Activated CD4-positive, alpha-beta T cell treated with anti-CD3 and anti-CD28 coated beads, Interleukin-2, amount 10 ng/mL, durations not matched to agents 7 days and 5 days (primary cell): ENCODE measurements around the gene CDC14A. TPM values are rescaled to one million over a fixed set of nuclear protein-coding genes. Genes with fewer than 3 reads are reported as not detected.
A peak's percentile ranks its signal among the peaks of the same experiment; 100 is the strongest.

Source experiments
- CTCF ChIA-PET: fragments of 350-600 bp; sonication (Branson Sonifier 250); formaldehyde crosslinking; loops from one replicate; lab custom pipeline; 2021; ENCODE audit warnings: antibody characterized with exemption; lab: Charles Lee
- POLR2A ChIA-PET: fragments of 350-600 bp; sonication (Branson Sonifier 250); formaldehyde crosslinking; loops from one replicate; lab custom pipeline; 2021; ENCODE audit warnings: antibody characterized with exemption; lab: Charles Lee
- DNase-seq: peaks from one replicate; pipeline ENCODE4 v3.0.0-alpha.2; 2020
- H3K27ac Mint-ChIP-seq: one replicate; pipeline ENCODE4 v1.8.0; 2021; ENCODE audit warnings: mild to moderate bottlenecking, moderate library complexity, mixed read lengths
- H3K27me3 Mint-ChIP-seq: one replicate; pipeline ENCODE4 v1.8.0; 2021; ENCODE audit warnings: mixed read lengths
- H3K36me3 Mint-ChIP-seq: one replicate; pipeline ENCODE4 v1.8.0; 2021; ENCODE audit warnings: low read depth, mixed read lengths
- H3K4me1 Mint-ChIP-seq: one replicate; pipeline ENCODE4 v1.8.0; 2021; ENCODE audit warnings: mixed read lengths
- H3K4me3 Mint-ChIP-seq: one replicate; pipeline ENCODE4 v1.8.0; 2021; ENCODE audit warnings: mild to moderate bottlenecking, moderate library complexity, mixed read lengths
- H3K9me3 Mint-ChIP-seq: one replicate; pipeline ENCODE4 v1.8.0; 2021; ENCODE audit warnings: mixed read lengths
- total RNA-seq, 2 experiments: library from RNA; stranded (reverse); gene quantifications; one replicate each; pipeline ENCODE4 v1.2.3, GENCODE V29; 2021

Gene CDC14A
- total RNA-seq, 2 experiments from 2014 or later: 39.9 to 43.3 TPM

DNA sequence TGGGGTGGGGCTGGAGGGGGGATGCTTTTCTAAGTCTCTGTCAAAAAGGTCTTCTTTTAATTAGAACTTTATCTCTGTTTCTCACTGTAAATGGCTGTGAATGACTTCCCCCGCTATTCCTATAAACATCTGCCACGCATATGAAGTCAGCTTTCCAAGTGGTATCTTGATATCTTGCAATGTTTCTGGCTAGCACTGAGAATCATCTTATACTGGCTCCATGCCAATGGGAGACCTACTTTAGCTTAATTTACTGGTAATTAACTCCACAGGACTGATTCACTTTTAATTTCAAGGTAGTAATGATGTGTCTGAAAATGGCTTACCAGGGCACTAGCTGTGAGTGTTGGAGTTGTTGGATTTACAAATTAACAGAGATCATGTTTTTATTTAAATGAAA lies 190.0 kb downstream of the CDC14A start:
- Mint-ChIP-seq H3K4me3 (no peak overlapping the region), H3K27me3 (peaks cover 50% of the 10 kb centered on the region), H3K36me3 (no peaks in the 10 kb centered on the region), H3K9me3 (no peaks in the 10 kb centered on the region), H3K4me1 (peaks cover 4% of the 10 kb centered on the region), H3K27ac (no peak overlapping the region)
- DNase-seq: no peak
- POLR2A ChIA-PET: no interaction called here
- CTCF ChIA-PET: no interaction called here

DNA sequence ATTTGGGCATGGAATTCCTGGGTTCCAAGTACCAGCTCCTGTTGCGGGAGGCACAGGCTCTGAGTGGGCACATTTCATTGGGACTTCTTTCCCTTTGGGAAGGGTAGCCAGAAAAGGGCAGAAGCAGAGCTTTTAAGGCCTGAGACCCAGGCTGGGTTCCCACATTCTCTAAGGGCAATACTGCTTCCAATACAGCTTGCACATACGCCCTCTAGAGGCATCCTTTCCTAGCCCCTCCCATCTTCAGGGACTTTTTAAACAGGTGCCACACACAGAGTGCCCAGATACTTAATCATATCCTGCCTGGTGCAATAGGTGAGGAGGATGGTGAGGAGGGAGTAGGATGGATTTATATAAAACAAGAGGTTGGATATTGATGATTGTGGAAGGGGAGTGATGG lies 191.3 kb downstream of the CDC14A start:
- H3K27ac Mint-ChIP-seq: no peak overlapping the region
- peaks cover 3% of the 10 kb centered on the region for H3K4me1 Mint-ChIP-seq
- POLR2A ChIA-PET: no interaction called here
- H3K36me3 Mint-ChIP-seq: no peaks in the 10 kb centered on the region
- peaks cover 38% of the 10 kb centered on the region for H3K27me3 Mint-ChIP-seq
- peak; percentile 43 for DNase-seq
- H3K4me3 Mint-ChIP-seq: no peak overlapping the region
- CTCF ChIA-PET: interaction anchor here (0.8 to 1.2 kb wide), 6 partner anchors 10 to 324 kb away, joined by 3 to 7 read pairs (median 3); no protein-coding TSS in a partner anchor
- H3K9me3 Mint-ChIP-seq: no peaks in the 10 kb centered on the region

DNA sequence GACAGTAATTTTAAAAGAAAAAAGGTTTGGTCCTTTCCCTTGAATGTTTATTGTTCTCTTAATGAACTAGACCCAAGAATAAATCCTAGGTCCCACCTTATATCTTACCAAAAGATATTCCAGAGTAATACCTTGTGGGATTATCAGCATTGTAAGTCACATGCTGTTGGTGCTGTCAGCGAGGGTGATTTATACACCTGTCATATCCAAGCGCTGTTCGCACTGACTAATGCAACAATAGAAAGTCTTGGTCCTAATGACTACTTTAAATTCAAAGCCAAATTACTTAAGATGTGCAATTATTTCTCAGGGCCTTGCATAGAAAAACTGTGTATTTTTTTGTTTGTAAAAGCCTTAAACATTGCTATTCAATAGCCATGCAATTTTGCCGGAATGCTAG lies 192.5 kb downstream of the CDC14A start:
- no peaks in the 10 kb centered on the region for H3K4me1 Mint-ChIP-seq
- DNase-seq: no peak
- no peak overlapping the region for H3K27ac Mint-ChIP-seq
- no peak overlapping the region for H3K4me3 Mint-ChIP-seq
- H3K36me3 Mint-ChIP-seq: no peaks in the 10 kb centered on the region
- ChIA-PET POLR2A (no interaction called here), CTCF (no interaction called here)
- peaks cover 39% of the 10 kb centered on the region for H3K27me3 Mint-ChIP-seq
- H3K9me3 Mint-ChIP-seq: no peaks in the 10 kb centered on the region

DNA sequence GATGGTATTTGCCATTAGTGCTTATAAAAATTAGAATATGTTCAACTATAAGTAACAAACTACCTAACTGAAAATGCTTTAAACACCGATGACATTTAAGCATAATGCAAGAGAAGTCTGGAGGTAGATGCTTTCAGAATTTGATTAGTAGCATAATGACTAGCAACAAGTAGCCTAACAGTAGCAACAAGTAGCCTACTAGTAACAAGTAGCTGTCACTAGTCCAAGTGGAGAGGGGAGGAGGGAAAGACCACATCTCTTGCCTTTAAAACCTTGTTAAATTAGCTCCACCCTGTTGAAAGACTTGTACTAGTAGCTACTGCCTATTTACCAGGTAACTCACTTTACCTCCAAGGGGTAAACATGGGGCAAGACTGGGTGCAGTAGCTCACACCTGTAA lies 193.5 kb downstream of the CDC14A start:
- H3K27ac Mint-ChIP-seq: no peak overlapping the region
- H3K9me3 Mint-ChIP-seq: peaks cover 4% of the 10 kb centered on the region
- peaks cover 32% of the 10 kb centered on the region for H3K27me3 Mint-ChIP-seq
- no peak overlapping the region for H3K4me3 Mint-ChIP-seq
- POLR2A ChIA-PET: no interaction called here
- DNase-seq: no peak
- no peaks in the 10 kb centered on the region for H3K4me1 Mint-ChIP-seq
- no peaks in the 10 kb centered on the region for H3K36me3 Mint-ChIP-seq
- CTCF ChIA-PET: no interaction called here

DNA sequence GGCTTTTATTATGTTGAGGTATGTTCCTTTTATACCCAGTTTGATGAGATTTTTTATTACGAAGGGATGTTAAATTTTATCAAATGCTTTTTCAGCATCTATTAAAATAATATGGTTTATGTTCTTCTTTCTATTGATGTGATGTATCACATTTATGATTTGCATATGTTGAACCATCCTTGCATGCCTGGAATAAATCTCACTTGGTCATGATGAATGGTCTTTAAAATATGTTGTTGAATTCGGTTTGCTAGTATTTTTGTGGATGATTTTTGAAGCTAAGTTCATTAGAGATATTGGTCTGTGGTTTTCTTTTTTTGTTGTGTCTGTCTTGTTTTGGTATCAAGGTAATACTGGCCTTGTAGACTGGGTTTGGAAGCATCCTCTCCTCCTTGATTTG lies 199.7 kb downstream of the CDC14A start:
- ChIA-PET CTCF (no interaction called here), POLR2A (no interaction called here)
- no peak overlapping the region for H3K4me3 Mint-ChIP-seq
- peaks cover 35% of the 10 kb centered on the region for H3K9me3 Mint-ChIP-seq
- H3K27ac Mint-ChIP-seq: no peak overlapping the region
- DNase-seq: no peak
- H3K36me3 Mint-ChIP-seq: no peaks in the 10 kb centered on the region
- H3K4me1 Mint-ChIP-seq: no peaks in the 10 kb centered on the region
- H3K27me3 Mint-ChIP-seq: peaks cover 24% of the 10 kb centered on the region

DNA sequence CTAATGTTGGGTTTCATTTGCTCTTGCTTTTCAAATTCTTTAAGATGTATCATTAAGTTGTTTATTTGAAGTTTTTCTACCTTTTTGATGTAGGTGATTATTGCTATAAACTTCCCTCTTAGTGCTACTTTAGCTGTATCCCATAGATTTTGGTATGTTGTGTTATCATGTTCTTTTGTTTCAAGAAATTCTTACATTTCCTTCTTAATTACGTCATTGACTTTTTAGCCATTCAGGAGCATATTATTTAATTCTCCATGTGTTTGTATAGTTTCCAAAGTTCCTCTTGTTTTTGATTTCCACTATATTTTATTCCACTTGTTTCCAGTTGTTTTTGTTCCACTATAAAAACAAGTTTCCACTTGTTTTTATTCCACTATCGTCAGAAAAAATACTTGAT lies 200.6 kb downstream of the CDC14A start:
- no peak overlapping the region for H3K4me3 Mint-ChIP-seq
- no peak for DNase-seq
- peaks cover 23% of the 10 kb centered on the region for H3K27me3 Mint-ChIP-seq
- H3K36me3 Mint-ChIP-seq: no peaks in the 10 kb centered on the region
- H3K27ac Mint-ChIP-seq: no peak overlapping the region
- H3K9me3 Mint-ChIP-seq: peaks cover 35% of the 10 kb centered on the region
- H3K4me1 Mint-ChIP-seq: no peaks in the 10 kb centered on the region
- POLR2A ChIA-PET: no interaction called here
- CTCF ChIA-PET: interaction anchor here (0.7 kb wide), 1 partner anchor 648 kb away, joined by 3 read pairs; no protein-coding TSS in a partner anchor

DNA sequence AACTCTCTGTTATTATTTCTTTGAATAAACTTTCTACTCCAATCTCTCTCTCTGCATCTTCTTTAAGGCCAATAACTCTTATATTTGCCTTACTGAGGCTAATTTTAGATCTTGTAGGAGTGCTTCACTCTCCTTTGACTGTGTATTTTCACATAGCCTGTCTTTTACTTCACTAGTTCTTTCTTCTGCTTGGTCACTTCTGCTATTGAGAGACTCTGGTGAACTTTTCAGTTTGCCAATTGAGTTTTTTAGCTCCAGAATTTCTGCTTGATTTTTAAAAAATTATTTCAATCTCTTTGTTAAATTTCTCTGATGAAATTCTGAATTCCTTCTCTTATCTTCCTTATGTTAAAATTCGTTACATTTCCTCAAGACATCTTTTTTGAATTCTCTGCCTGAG lies 203.9 kb downstream of the CDC14A start:
- Mint-ChIP-seq H3K9me3 (peaks cover 32% of the 10 kb centered on the region), H3K4me1 (no peaks in the 10 kb centered on the region), H3K27ac (no peak overlapping the region), H3K27me3 (peaks cover 28% of the 10 kb centered on the region), H3K4me3 (no peak overlapping the region), H3K36me3 (no peaks in the 10 kb centered on the region)
- POLR2A ChIA-PET: no interaction called here
- CTCF ChIA-PET: interaction anchor here (0.9 kb wide), 1 partner anchor 9 kb away, joined by 3 read pairs; no protein-coding TSS in a partner anchor
- no peak for DNase-seq

DNA sequence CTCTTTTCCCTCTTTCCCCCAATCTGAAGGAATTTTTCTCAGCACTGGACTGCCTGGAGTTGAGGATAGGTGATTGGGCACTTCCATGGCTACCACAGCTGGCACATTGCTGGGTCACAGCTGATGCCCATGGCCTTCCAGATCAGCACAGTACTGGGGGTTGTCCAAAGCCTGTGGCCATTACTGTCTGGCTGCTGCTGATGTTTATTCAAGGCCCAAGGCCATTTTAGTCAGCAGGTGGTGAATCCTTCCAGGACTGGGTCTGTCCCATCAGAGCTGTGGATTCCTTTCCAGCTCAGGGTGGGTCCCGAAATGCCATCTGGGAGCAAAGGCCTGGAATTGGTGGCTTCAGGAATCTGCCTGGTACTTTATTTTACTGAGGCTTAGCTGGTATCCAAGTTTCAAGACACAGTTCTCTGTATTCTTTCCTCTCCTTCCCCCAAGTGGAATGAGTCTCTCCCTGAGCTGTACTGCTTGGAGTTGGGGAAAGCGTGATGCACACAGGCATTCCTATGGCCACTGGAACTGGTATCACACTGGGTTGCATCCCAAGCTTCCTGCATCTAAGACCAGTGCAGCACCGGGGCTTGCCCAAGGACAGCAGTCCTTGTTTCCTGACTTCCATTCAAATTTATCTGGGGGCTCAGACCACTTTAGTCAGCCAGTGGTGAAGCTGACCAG lies 204.8 kb downstream of the CDC14A start:
- CTCF ChIA-PET: interaction anchor here (0.9 kb wide), 1 partner anchor 10 kb away, joined by 3 read pairs; no protein-coding TSS in a partner anchor
- H3K4me3 Mint-ChIP-seq: no peak overlapping the region
- no peaks in the 10 kb centered on the region for H3K4me1 Mint-ChIP-seq
- H3K27me3 Mint-ChIP-seq: peaks cover 33% of the 10 kb centered on the region
- DNase-seq: no peak
- POLR2A ChIA-PET: no interaction called here
- H3K9me3 Mint-ChIP-seq: peaks cover 27% of the 10 kb centered on the region
- H3K36me3 Mint-ChIP-seq: no peaks in the 10 kb centered on the region
- no peak overlapping the region for H3K27ac Mint-ChIP-seq

DNA sequence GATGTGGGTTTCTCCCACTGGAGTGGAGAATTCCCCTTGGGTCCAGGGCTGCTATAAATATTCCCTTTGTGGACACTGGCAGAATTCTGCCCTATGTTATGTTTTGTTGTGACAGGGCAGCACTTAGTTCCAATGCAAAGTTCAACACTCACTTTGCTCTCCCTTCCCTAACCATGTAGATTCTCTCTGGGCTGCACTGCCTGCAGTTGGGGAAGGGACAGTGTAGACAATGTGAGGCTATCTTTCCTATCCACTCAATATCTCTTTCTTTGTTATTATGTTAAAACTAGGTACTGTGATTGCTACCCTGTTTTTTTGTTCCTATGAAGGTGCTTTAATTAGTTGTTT lies 205.3 kb downstream of the CDC14A start:
- H3K36me3 Mint-ChIP-seq: no peaks in the 10 kb centered on the region
- DNase-seq: no peak
- no peaks in the 10 kb centered on the region for H3K4me1 Mint-ChIP-seq
- POLR2A ChIA-PET: no interaction called here
- H3K27ac Mint-ChIP-seq: no peak overlapping the region
- CTCF ChIA-PET: no interaction called here
- no peak overlapping the region for H3K4me3 Mint-ChIP-seq
- peaks cover 30% of the 10 kb centered on the region for H3K27me3 Mint-ChIP-seq
- H3K9me3 Mint-ChIP-seq: peaks cover 23% of the 10 kb centered on the region

DNA sequence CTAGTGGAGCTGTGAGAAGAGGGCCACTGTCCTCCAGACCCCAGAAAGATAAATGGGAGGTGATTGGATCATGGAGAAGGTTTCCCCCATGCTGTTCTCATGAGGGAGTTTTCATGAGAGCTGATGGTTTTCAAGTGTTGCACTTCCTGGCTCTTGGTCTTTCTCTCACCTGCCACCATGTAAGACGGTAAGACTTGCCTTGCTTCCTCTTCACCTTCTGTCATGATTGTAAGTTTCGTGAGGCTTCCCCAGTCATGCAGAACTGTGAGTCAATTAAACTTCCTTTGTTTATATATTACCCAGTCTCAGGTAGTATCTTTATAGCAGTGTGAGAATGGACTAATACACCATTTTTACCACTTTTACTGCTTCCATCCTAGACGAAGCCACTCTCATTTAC lies 213.2 kb downstream of the CDC14A start:
- Mint-ChIP-seq H3K4me3 (no peak overlapping the region), H3K4me1 (no peaks in the 10 kb centered on the region), H3K27ac (no peak overlapping the region), H3K9me3 (no peaks in the 10 kb centered on the region), H3K27me3 (peaks cover 17% of the 10 kb centered on the region), H3K36me3 (no peaks in the 10 kb centered on the region)
- DNase-seq: no peak
- ChIA-PET CTCF (interaction anchor here (2.3 kb wide), 1 partner anchor 12 kb away, joined by 6 read pairs; no protein-coding TSS in a partner anchor), POLR2A (no interaction called here)

DNA sequence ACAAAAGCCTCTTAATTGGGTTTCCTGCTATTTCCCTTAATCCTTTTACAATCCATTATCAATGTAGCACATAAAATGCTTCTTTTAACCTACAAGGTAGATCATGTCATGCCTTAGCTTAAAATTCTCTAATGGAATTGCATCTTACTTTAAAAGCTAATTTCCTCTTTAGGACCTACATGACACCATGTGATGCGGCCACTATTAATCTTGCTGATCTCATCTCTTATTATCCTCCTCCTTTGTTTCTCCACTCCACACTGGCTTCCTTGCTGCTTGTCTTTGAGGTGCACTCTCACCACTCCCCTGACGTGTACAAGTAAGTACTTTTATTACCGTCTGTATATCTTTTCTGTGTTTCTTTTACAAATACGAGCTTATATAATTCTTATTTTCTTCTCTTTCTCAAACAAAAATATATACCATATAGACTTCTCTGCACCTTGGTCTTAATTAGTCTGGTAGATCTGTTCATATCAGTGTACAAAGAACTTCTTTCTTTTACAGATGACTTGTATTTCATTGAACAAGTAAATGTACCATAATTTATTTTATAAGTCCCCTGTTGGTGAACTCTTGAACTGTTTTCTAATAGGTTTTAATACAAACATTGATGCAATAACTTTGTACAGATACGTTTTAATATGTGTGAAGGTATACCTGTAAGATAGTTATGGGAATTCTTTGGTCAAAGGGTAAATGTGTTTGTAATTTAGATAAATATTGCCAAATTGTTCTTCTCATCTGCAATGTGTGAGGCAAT lies 213.8 kb downstream of the CDC14A start:
- DNase-seq: no peak
- POLR2A ChIA-PET: no interaction called here
- no peak overlapping the region for H3K4me3 Mint-ChIP-seq
- no peaks in the 10 kb centered on the region for H3K4me1 Mint-ChIP-seq
- H3K9me3 Mint-ChIP-seq: peaks cover 2% of the 10 kb centered on the region
- no peak overlapping the region for H3K27ac Mint-ChIP-seq
- H3K27me3 Mint-ChIP-seq: peaks cover 23% of the 10 kb centered on the region
- CTCF ChIA-PET: interaction anchor here (2.3 kb wide), 1 partner anchor 12 kb away, joined by 6 read pairs; no protein-coding TSS in a partner anchor
- H3K36me3 Mint-ChIP-seq: no peaks in the 10 kb centered on the region

DNA sequence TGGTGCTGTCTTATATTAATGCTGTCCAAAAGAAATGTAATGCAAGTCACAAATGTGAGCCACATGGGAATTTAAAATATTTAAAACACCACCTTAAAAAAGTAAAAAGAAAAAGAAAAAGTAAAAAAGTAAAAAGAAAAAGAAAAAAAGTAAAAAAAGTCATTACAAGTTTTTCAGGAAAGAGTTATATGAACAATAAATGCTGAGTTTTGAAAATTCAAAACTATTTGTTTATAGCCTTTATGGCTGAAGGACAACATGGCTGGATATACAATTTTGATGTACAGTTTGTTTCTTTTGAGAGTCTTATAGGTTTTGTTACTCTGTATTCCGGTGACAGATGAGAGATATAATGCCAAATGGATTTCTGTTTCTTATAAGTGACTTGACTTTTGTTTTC lies 214.8 kb downstream of the CDC14A start:
- ChIA-PET POLR2A (no interaction called here), CTCF (no interaction called here)
- Mint-ChIP-seq H3K36me3 (no peaks in the 10 kb centered on the region), H3K4me3 (no peak overlapping the region), H3K27ac (no peak overlapping the region), H3K9me3 (peaks cover 3% of the 10 kb centered on the region), H3K4me1 (no peaks in the 10 kb centered on the region), H3K27me3 (peaks cover 18% of the 10 kb centered on the region)
- no peak for DNase-seq
